ENCODE measurements around the gene TMEM59L.

TMEM59L gene

GRCh38 chr19:18636969-18637629, 24.4 kb downstream of the TMEM59L start, which contains the start of gene KLHL26:
KLHL26 (plus strand) TSS chr19:18637028; CDS start chr19:18637055, 27 bp downstream.
- no peak for DNase-seq (ENCODE audit: low read depth in 3 of 3)

DNA sequence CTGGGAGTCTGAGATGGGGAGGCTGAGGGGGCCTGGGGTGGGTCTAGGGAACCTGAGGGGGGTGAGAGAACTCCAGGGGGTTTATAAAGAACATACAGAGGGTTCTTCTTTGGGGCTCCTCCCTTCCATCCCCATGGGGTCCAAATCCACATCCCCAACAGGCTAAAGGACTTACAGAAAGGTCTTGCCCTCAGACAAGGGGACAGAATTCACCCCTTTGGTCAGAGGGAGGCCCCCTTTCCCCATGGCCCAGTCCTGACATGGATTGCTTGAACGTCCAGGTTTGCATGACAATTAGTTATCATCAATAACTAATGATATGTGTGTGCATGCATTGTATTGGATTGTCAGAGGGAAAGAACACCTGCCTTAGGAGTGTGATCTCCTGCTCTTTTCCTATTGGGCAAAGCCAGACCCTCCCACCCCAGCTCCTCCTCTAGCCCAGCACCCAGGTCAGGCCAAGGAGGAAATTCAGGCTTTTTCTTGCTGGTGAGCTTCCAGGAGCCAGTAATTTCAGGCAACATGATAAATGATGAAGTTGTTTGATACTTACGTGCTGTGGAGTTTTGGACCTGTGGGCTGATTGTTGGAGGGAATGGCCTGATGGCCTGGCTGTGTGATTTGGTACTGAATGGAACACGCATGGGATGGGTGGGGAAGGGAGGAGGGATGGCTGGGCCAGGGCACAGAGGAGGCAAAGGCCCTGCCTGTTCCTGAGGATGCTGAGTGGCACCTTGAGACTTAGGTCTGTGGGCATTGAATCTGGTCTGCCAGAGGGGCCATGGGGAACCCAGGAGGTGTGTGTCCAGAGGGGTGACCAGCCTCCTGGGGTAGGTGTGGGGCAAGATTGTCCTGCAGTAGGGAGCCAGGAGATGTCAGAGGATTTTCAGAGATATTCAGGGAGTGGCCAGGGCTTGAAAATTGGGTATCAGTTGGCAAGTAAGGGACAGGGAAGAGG, 25.3 kb downstream of the TMEM59L start:
- DNase-seq (ENCODE audit: low read depth in 3 of 3): no peak

DNA sequence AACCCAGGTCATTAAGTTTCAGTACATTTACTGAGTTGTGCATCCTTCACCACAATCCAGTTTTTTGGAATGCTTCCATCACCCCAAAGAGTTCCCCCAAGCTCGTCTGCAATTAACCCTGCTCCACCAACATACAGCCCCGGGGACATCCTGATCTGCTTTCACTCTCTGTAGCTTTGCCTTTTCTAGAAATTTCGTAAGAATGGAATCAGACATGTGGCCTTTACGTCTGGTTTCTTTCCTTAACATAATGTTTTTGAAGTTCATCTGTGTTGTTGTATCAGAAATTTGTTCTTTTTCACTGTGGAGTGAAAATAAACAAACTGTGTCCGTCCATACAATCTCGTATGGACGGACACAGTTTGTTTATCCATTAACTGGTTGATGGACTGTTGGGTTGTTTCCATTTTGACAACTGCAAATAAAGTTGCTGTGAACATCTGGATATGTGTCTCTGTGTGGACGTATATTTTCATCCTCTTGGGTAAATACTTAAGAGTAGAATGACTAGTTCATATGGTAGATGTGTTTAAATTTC, 27.1 kb downstream of the TMEM59L start:
- DNase-seq (ENCODE audit: low read depth in 3 of 3): no peak

- no peak for DNase-seq (ENCODE audit: low read depth in 3 of 3)
Observed at GRCh38 chr19:18644196-18645034, 31.7 kb downstream of the TMEM59L start.

- no peak for DNase-seq (ENCODE audit: low read depth in 3 of 3)
Observed at GRCh38 chr19:18645035-18645511, 32.4 kb downstream of the TMEM59L start.

GRCh38 chr19:18646535-18647370, 34.1 kb downstream of the TMEM59L start:
- DNase-seq (ENCODE audit: low read depth in 3 of 3): no peak

- no peak for DNase-seq (ENCODE audit: low read depth in 3 of 3)
Observed at GRCh38 chr19:18647371-18647767, 34.7 kb downstream of the TMEM59L start.

GRCh38 chr19:18647807-18648206, 35.1 kb downstream of the TMEM59L start:
- DNase-seq (ENCODE audit: low read depth in 3 of 3): no peak

GRCh38 chr19:18648973-18649315, 36.3 kb downstream of the TMEM59L start:
- no peak for DNase-seq (ENCODE audit: low read depth in 3 of 3)

GRCh38 chr19:18649371-18650020, 36.8 kb downstream of the TMEM59L start:
- DNase-seq (ENCODE audit: low read depth in 3 of 3): no peak

- no peak for DNase-seq (ENCODE audit: low read depth in 3 of 3)
Observed at GRCh38 chr19:18650021-18650390, 37.3 kb downstream of the TMEM59L start.

GRCh38 chr19:18650468-18651041, 37.9 kb downstream of the TMEM59L start:
- DNase-seq (ENCODE audit: low read depth in 3 of 3): no peak

DNA sequence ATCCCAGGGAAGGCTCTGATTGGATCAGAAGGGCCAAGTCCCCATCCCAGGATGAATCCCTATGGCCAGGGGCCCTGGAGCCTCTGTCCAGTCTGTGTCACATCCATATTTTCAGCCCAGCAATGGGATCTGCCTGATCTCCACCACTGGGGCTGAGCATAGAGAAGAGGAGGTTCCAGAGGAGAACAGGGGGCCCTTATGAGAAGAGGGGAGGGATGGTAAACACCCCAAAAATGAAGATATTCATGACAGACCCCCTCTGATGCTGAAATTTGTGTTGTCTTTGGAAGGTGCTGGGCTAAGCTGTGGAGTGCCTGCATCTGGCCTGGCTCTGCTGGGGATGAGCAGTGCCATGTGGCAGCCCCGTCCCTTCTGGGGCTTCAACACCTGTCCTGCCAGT, 38.6 kb downstream of the TMEM59L start:
- DNase-seq (ENCODE audit: low read depth in 3 of 3): no peak

DNA sequence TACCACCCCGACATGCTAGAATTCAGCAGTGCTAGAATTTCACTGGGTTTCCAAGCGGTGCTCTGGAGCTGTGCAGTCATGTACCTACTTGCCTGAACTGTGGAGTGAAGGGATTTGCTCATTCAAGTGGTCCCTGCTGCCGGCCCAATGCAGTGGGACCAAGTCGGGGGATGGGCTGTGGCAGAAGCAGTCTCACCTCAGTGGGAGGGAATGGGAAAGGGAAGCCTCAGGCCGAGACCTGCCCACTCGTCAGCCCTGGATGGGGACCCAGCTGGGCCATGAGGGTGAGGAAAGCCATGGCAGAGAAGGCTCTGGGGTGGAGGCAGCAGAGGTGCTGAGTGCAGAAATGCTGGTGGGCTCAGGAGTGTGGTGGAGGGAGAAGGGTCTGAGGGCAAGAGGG, 39.1 kb downstream of the TMEM59L start:
- DNase-seq (ENCODE audit: low read depth in 3 of 3): no peak

DNA sequence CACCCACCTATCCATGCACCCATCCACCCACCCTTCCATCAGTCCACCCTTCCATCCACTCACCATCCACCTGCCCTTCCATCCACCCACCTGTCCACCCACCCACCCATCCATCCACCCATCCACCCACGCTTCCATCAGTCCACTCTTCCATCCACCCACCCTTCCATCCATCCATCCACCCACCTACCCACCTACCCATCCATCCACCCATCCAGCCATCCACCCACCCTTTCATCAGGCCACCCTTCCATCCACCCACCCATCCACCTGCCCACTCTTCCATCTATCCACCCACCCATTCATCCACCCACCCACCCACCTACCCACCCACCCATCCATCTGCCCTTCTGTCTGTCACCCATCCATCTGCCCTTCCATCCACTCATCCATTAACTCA, 41.2 kb downstream of the TMEM59L start:
- no peak for DNase-seq (ENCODE audit: low read depth in 3 of 3)

- no peak for DNase-seq (ENCODE audit: low read depth in 3 of 3)
Observed at GRCh38 chr19:18654469-18654868, 41.8 kb downstream of the TMEM59L start.

GRCh38 chr19:18655173-18655844, 42.6 kb downstream of the TMEM59L start:
- no peak for DNase-seq (ENCODE audit: low read depth in 3 of 3)

GRCh38 chr19:18656337-18657086, 43.8 kb downstream of the TMEM59L start:
- no peak for DNase-seq (ENCODE audit: low read depth in 3 of 3)
